Endothelial cell of umbilical vein (primary cell): ENCODE results near the gene ABAT.

ENCODE experiments used
- CTCF ChIP-seq, 2 donors: IDR thresholded peaks; 1 replicate in 1 of 2; 2 replicates in 1 of 2; pipeline ENCODE4 v1.5.1; 2011; ENCODE audit warnings: low read length in 2 of 2, mild to moderate bottlenecking in 2 of 2, moderate library complexity in 2 of 2, control low read depth in 1 of 2, inconsistent platforms in 1 of 2, low read depth in 1 of 2; ENCODE audit not compliant: insufficient read depth in 1 of 2; ENCODE audit errors: extremely low read depth in 1 of 2
- EZH2 ChIP-seq: IDR thresholded peaks from 2 replicates; pipeline ENCODE4 v1.6.1; 2012; ENCODE audit warnings: borderline replicate concordance, low read depth, mild to moderate bottlenecking, moderate library complexity, low read length, inconsistent platforms; ENCODE audit not compliant: severe bottlenecking
- FOS ChIP-seq: IDR thresholded peaks from 2 replicates; pipeline ENCODE4 v1.6.1; 2011; ENCODE audit warnings: mild to moderate bottlenecking, low read length, moderate library complexity, borderline replicate concordance; ENCODE audit not compliant: insufficient read depth
- JUN ChIP-seq: IDR thresholded peaks from 2 replicates; pipeline ENCODE4 v1.6.1; 2011; ENCODE audit warnings: borderline replicate concordance, low read depth; ENCODE audit not compliant: insufficient read length, insufficient read depth
- MAX ChIP-seq: IDR thresholded peaks from 2 replicates; pipeline ENCODE4 v1.6.1; 2011; ENCODE audit not compliant: insufficient read depth, insufficient read length
- POLR2A ChIP-seq: IDR thresholded peaks from 2 replicates; pipeline ENCODE4 v1.6.1; 2012; ENCODE audit warnings: low read depth, mild to moderate bottlenecking, control low read depth, low read length

DNA sequence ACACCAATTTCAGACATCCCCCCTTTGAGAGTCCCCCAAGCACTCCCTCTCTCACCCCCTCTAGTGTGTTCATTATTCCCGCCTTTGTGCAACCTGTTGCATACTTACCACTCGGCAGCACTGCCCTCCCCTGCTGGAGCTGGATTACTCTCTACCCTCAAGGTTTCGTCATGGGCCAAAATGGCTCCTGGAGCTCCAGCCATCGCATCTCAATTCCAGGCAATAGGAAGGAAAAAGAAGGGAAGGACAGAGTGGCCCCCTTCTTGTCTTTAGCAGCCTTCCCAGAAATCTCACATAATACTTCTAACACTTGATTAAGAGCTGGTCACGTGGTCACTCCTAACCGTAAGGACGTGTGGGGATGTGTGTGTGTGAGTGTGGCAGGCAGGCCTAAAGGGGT is 102.8 kb downstream of the ABAT start:
- no peak for TF ChIP-seq CTCF (IDR thresholded peaks at IDR 0.05; ENCODE audit: extremely low read depth in 1 of 2, insufficient read depth in 1 of 2, low read depth in 1 of 2, low read length in 2 of 2)
- TF ChIP-seq EZH2 = no peak
- TF ChIP-seq POLR2A = no peak
- TF ChIP-seq MAX = no peak
- TF ChIP-seq JUN = no peak
- no peak for TF ChIP-seq FOS
